HG02981 (cell line): ENCODE results near the gene GP9.
"Not testable (repeated sequence)": the region's sequence is repeated elsewhere in the genome, so short reads cannot be mapped to it uniquely, and the experiment has no call there.

Source experiments
- ATAC-seq: cut with Tn5 transposase; IDR thresholded peaks from one replicate; pipeline ENCODE4 v1.9.1; 2021; ENCODE audit warnings: mild to moderate bottlenecking, moderate library complexity; ENCODE audit not compliant: unreplicated experiment

The GP9 gene

GRCh38 chr3:129106866-129107565 lies 46.4 kb downstream of the GP9 start:
- ATAC-seq = no peak

- no peak for ATAC-seq
Measured at GRCh38 chr3:129107793-129108192, 47.2 kb downstream of the GP9 start.

DNA sequence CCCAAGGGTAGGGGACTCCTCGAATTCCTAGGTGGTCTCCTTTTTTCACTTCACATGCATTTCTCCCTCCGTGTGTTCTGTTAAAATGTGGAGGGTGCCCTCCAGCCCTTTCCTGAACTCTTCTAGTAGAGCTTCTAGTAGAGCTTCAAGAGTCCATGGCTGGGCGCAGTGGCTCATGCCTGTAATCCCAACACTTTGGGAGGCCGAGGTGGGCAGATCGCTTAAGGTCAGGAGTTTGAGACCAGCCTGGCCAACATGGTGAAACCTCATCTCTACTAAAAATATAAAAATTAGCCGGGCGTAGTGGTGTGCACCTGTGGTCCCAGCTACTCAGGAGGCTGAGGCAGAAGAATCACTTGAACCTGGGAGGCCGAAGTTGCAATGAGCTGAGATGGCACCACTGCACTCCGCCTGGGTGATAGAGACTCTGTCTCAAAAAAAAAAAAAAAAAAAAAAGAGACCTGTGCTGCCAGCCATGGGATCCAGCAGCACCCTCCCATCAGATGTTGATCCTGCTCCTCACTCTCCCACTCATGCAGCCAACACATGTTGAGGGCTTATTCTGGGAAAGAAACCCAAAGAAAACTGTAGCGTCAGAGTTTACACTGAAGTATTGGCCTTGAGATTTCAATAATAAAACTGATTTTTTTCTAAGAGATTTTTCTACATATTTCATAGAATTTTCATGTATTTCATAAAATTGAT lies 50.6 kb downstream of the GP9 start:
- ATAC-seq = not testable (repeated sequence)
